ENCODE measurements around the gene S100A1.
"Not testable (repeated sequence)": the region's sequence is repeated elsewhere in the genome, so short reads cannot be mapped to it uniquely, and the experiment has no call there.

The S100A1 gene

DNA sequence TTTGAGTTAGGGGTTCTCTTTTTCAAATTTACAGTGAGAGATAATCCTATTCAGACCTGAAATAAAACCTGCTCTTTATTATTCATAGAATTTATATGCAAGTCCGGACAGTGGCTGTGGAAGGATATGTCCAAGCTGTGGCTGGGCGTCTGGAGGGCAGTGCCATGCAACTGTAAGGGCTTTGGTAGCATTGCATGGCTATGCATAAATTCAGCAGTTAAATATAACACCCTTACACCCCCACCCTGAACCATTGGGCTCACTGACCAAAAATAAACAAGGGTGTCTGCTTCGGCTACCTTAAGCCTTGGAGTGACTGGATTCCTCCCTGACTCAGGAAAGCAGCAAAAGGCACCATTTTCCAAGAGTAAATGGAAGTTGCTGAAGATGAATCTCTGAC is 11.0 kb downstream of the S100A1 start:
- no peak overlapping the region for H3K14ac ChIP-seq (ENCODE audit: low read length)
- peaks cover 44 to 61% of the 10 kb centered on the region in 2 experiments for H3K36me3 ChIP-seq (ENCODE audit: control insufficient read depth in 1 of 2, insufficient read depth in 2 of 2, low read length in 2 of 2)
- no peak overlapping the region for H4K12ac ChIP-seq (ENCODE audit: low read depth, low read length)
- no peak overlapping the region for H2BK5ac ChIP-seq (ENCODE audit: low read depth, low read length, poor library complexity)
- H3K79me1 ChIP-seq (ENCODE audit: low read length), result no peaks in the 10 kb centered on the region
- H3K9me3 ChIP-seq (ENCODE audit: insufficient read depth, low read depth, low read length), result no peaks in the 10 kb centered on the region
- no peak overlapping the region for H3K4ac ChIP-seq (ENCODE audit: low read depth, low read length)
- no peak overlapping the region for H4K8ac ChIP-seq (ENCODE audit: low read depth, low read length)
- no peak overlapping the region for H3K23ac ChIP-seq (ENCODE audit: low read length)
- H3K4me3 ChIP-seq (ENCODE audit: low read depth, low read length), result no peak overlapping the region
- H3K27me3 ChIP-seq (ENCODE audit: insufficient read depth, low read length), result no peaks in the 10 kb centered on the region
- no peak overlapping the region for H2AK5ac ChIP-seq (ENCODE audit: low read length)
- H3K18ac ChIP-seq (ENCODE audit: low read length), result no peak overlapping the region
- no peak overlapping the region for H3K9ac ChIP-seq (ENCODE audit: low read length)
- H2BK120ac ChIP-seq (ENCODE audit: insufficient read depth, low read length, poor library complexity), result no peak overlapping the region
- no peak overlapping the region for H4K91ac ChIP-seq (ENCODE audit: low read depth, low read length)
- no CpG with 5 or more reads among the region's 3 CpGs for WGBS (ENCODE audit: extremely low coverage, insufficient coverage, insufficient read length)
- no peak overlapping the region for H3K27ac ChIP-seq (ENCODE audit: low read depth, low read length)
- no peak overlapping the region for H2BK12ac ChIP-seq (ENCODE audit: low read length)
- H2AFZ ChIP-seq (ENCODE audit: insufficient read depth, low read length, poor library complexity), result no peak overlapping the region
- peaks cover 3 to 5% of the 10 kb centered on the region in 2 experiments for H3K4me1 ChIP-seq (ENCODE audit: control insufficient read depth in 1 of 2, insufficient read depth in 2 of 2, low read length in 2 of 2)
- H3K79me2 ChIP-seq (ENCODE audit: control insufficient read depth, insufficient read depth, low read length, poor library complexity), result peaks cover 9% of the 10 kb centered on the region
- DNase-seq, result no peak
- H3K4me2 ChIP-seq (ENCODE audit: low read length), result no peak overlapping the region

- WGBS (ENCODE audit: extremely low coverage, insufficient coverage, insufficient read length), result no CpG with 5 or more reads among the region's 5 CpGs
- H4K12ac ChIP-seq (ENCODE audit: low read depth, low read length); H4K91ac ChIP-seq (ENCODE audit: low read depth, low read length); H2BK12ac ChIP-seq (ENCODE audit: low read length); H3K23ac ChIP-seq (ENCODE audit: low read length); H2AK5ac ChIP-seq (ENCODE audit: low read length); H2BK5ac ChIP-seq (ENCODE audit: low read depth, low read length, poor library complexity); H3K27me3 ChIP-seq (ENCODE audit: insufficient read depth, low read length); H3K4me1 ChIP-seq (ENCODE audit: control insufficient read depth in 1 of 2, insufficient read depth in 2 of 2, low read length in 2 of 2); H2AFZ ChIP-seq (ENCODE audit: insufficient read depth, low read length, poor library complexity); H4K8ac ChIP-seq (ENCODE audit: low read depth, low read length); DNase-seq; H3K14ac ChIP-seq (ENCODE audit: low read length); H3K4me2 ChIP-seq (ENCODE audit: low read length); H3K4me3 ChIP-seq (ENCODE audit: low read depth, low read length); H3K79me1 ChIP-seq (ENCODE audit: low read length); H3K79me2 ChIP-seq (ENCODE audit: control insufficient read depth, insufficient read depth, low read length, poor library complexity); H2BK120ac ChIP-seq (ENCODE audit: insufficient read depth, low read length, poor library complexity); H3K18ac ChIP-seq (ENCODE audit: low read length); H3K9ac ChIP-seq (ENCODE audit: low read length); H3K9me3 ChIP-seq (ENCODE audit: insufficient read depth, low read depth, low read length); H3K27ac ChIP-seq (ENCODE audit: low read depth, low read length): not testable (repeated sequence)
- H3K36me3 ChIP-seq (ENCODE audit: control insufficient read depth in 1 of 2, insufficient read depth in 2 of 2, low read length in 2 of 2), result peaks cover 47 to 66% of the 10 kb centered on the region in 2 experiments
- peak overlapping the region; percentile 49 for H3K4ac ChIP-seq (ENCODE audit: low read depth, low read length)
Measured at GRCh38 chr1:153640213-153640612, 12.0 kb downstream of the S100A1 start.

DNA sequence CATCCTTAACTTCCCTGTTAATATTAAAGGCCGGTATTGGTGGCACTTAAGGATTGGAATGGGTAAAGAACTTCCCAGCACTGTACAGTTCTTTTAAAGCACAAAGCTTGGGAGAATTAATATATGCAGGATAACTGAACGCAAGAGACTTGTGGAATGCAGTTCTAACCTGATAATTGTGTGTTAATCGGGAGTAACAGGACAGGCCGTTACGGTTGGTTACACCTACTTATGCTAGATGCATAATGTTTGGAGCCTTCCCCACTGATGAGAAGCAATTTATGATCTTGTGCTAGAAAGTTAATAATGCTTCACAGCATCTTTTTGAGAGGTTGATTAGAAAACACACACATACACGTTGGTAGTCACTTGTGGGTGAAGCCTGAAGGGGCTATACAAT is 12.6 kb downstream of the S100A1 start:
- Histone ChIP-seq H3K18ac (ENCODE audit: low read length) (no peak overlapping the region), H3K36me3 (ENCODE audit: control insufficient read depth in 1 of 2, insufficient read depth in 2 of 2, low read length in 2 of 2) (peaks cover 45 to 71% of the 10 kb centered on the region in 2 experiments), H3K14ac (ENCODE audit: low read length) (no peak overlapping the region), H2BK5ac (ENCODE audit: low read depth, low read length, poor library complexity) (no peak overlapping the region), H3K79me2 (ENCODE audit: control insufficient read depth, insufficient read depth, low read length, poor library complexity) (peaks cover 3% of the 10 kb centered on the region), H2BK120ac (ENCODE audit: insufficient read depth, low read length, poor library complexity) (no peak overlapping the region), H3K4me3 (ENCODE audit: low read depth, low read length) (no peak overlapping the region), H2AFZ (ENCODE audit: insufficient read depth, low read length, poor library complexity) (no peak overlapping the region), H3K4me1 (ENCODE audit: control insufficient read depth in 1 of 2, insufficient read depth in 2 of 2, low read length in 2 of 2) (no peaks in the 10 kb centered on the region), H4K91ac (ENCODE audit: low read depth, low read length) (no peak overlapping the region), H3K9ac (ENCODE audit: low read length) (no peak overlapping the region), H3K4ac (ENCODE audit: low read depth, low read length) (peak overlapping the region; percentile 44), H3K23ac (ENCODE audit: low read length) (no peak overlapping the region), H3K9me3 (ENCODE audit: insufficient read depth, low read depth, low read length) (no peaks in the 10 kb centered on the region), H3K79me1 (ENCODE audit: low read length) (no peaks in the 10 kb centered on the region), H3K27me3 (ENCODE audit: insufficient read depth, low read length) (no peaks in the 10 kb centered on the region), H4K8ac (ENCODE audit: low read depth, low read length) (no peak overlapping the region), H2BK12ac (ENCODE audit: low read length) (no peak overlapping the region), H3K27ac (ENCODE audit: low read depth, low read length) (no peak overlapping the region), H3K4me2 (ENCODE audit: low read length) (no peak overlapping the region), H2AK5ac (ENCODE audit: low read length) (no peak overlapping the region), H4K12ac (ENCODE audit: low read depth, low read length) (no peak overlapping the region)
- no CpG with 5 or more reads among the region's 6 CpGs for WGBS (ENCODE audit: extremely low coverage, insufficient coverage, insufficient read length)
- no peak for DNase-seq

DNA sequence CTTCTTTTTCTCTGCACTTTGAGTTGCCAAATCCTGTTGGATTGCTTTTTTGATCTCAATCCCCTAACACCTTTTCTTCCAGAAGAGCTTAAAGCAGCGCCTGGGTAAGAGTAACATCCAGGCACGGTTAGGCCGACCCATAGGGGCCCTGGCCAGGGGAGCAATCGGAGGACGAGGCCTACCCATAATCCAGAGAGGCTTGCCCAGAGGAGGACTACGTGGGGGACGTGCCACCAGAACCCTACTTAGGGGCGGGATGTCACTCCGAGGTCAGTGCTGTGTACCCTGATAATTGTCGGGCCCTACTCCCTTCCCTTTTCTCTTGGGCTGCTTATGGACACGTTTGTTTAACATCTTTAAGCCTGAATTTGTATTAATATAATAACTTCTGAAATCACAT is 13.9 kb downstream of the S100A1 start:
- H3K4ac ChIP-seq (ENCODE audit: low read depth, low read length), result no peak overlapping the region
- H2BK5ac ChIP-seq (ENCODE audit: low read depth, low read length, poor library complexity), result no peak overlapping the region
- no peak overlapping the region for H3K14ac ChIP-seq (ENCODE audit: low read length)
- peaks cover 40 to 67% of the 10 kb centered on the region in 2 experiments for H3K36me3 ChIP-seq (ENCODE audit: control insufficient read depth in 1 of 2, insufficient read depth in 2 of 2, low read length in 2 of 2)
- no peaks in the 10 kb centered on the region for H3K27me3 ChIP-seq (ENCODE audit: insufficient read depth, low read length)
- no peak overlapping the region for H3K4me3 ChIP-seq (ENCODE audit: low read depth, low read length)
- no peak overlapping the region for H4K8ac ChIP-seq (ENCODE audit: low read depth, low read length)
- H4K12ac ChIP-seq (ENCODE audit: low read depth, low read length), result no peak overlapping the region
- H2AK5ac ChIP-seq (ENCODE audit: low read length), result no peak overlapping the region
- H2AFZ ChIP-seq (ENCODE audit: insufficient read depth, low read length, poor library complexity), result no peak overlapping the region
- no peaks in the 10 kb centered on the region for H3K9me3 ChIP-seq (ENCODE audit: insufficient read depth, low read depth, low read length)
- H3K4me1 ChIP-seq (ENCODE audit: control insufficient read depth in 1 of 2, insufficient read depth in 2 of 2, low read length in 2 of 2), result no peaks in the 10 kb centered on the region
- no peak overlapping the region for H2BK120ac ChIP-seq (ENCODE audit: insufficient read depth, low read length, poor library complexity)
- no CpG with 5 or more reads among the region's 11 CpGs for WGBS (ENCODE audit: extremely low coverage, insufficient coverage, insufficient read length)
- no peak for DNase-seq
- no peaks in the 10 kb centered on the region for H3K79me1 ChIP-seq (ENCODE audit: low read length)
- no peaks in the 10 kb centered on the region for H3K79me2 ChIP-seq (ENCODE audit: control insufficient read depth, insufficient read depth, low read length, poor library complexity)
- no peak overlapping the region for H4K91ac ChIP-seq (ENCODE audit: low read depth, low read length)
- peak overlapping the region; percentile 46 for H3K18ac ChIP-seq (ENCODE audit: low read length)
- H3K27ac ChIP-seq (ENCODE audit: low read depth, low read length), result no peak overlapping the region
- no peak overlapping the region for H3K4me2 ChIP-seq (ENCODE audit: low read length)
- no peak overlapping the region for H2BK12ac ChIP-seq (ENCODE audit: low read length)
- no peak overlapping the region for H3K23ac ChIP-seq (ENCODE audit: low read length)
- no peak overlapping the region for H3K9ac ChIP-seq (ENCODE audit: low read length)

Data from trophoblast cell (in vitro differentiated cells and primary cell).